T47D (cell line): Measurements from ENCODE around the gene B3GLCT.
A peak's percentile ranks its signal among the peaks of the same experiment; 100 is the strongest.
"Not testable (repeated sequence)": the region's sequence is repeated elsewhere in the genome, so short reads cannot be mapped to it uniquely, and the experiment has no call there.

ENCODE experiments used
- DNase-seq, 2 experiments: peaks; one replicate each; pipeline versions ENCODE4 v3.0.0 to v3.0.0-alpha.2; 2011 to 2012; ENCODE audit warnings: low read depth in 1 of 2, low spot score in 1 of 2
- JUND ChIP-seq: IDR thresholded peaks from 2 replicates; pipeline ENCODE4 v1.6.1; 2012; ENCODE audit warnings: low read depth
- in situ Hi-C: cut with HindIII; loops from 2 replicates; pipeline ENCODE4 v1.10.0; 2016; ENCODE audit warnings: low sequenced_read_pairs, low pct_unique_long_range_greater_than_20kb

The B3GLCT gene

GRCh38 chr13:31330236-31330635 is 130.5 kb downstream of the B3GLCT start:
- in situ Hi-C loops, result no loop called here
- DNase-seq, result no peak
- TF ChIP-seq JUND, result no peak

GRCh38 chr13:31331068-31331467 is 131.3 kb downstream of the B3GLCT start:
- no peak for DNase-seq
- no peak for TF ChIP-seq JUND
- in situ Hi-C loops, result no loop called here

- DNase-seq, result no peak
- in situ Hi-C loops, result no loop called here
- no peak for TF ChIP-seq JUND
Observed at GRCh38 chr13:31334547-31334946, 134.8 kb downstream of the B3GLCT start.

GRCh38 chr13:31334994-31335557 is 135.3 kb downstream of the B3GLCT start:
- in situ Hi-C loops, result no loop called here

GRCh38 chr13:31339616-31340015 is 139.8 kb downstream of the B3GLCT start:
- in situ Hi-C loops, DNase-seq: not testable (repeated sequence)

More at GRCh38 chr13:31334994-31335557, 135.3 kb downstream of the B3GLCT start:
- TF ChIP-seq JUND, result no peak
- peak in 1 of 2 experiments; percentile 58 for DNase-seq

GRCh38 chr13:31340848-31341247 is 141.1 kb downstream of the B3GLCT start:
- in situ Hi-C loops, DNase-seq: not testable (repeated sequence)

- TF ChIP-seq JUND, result no peak
- no peak for DNase-seq
- in situ Hi-C loops, result no loop called here
Observed at GRCh38 chr13:31346891-31347290, 147.1 kb downstream of the B3GLCT start.

DNA sequence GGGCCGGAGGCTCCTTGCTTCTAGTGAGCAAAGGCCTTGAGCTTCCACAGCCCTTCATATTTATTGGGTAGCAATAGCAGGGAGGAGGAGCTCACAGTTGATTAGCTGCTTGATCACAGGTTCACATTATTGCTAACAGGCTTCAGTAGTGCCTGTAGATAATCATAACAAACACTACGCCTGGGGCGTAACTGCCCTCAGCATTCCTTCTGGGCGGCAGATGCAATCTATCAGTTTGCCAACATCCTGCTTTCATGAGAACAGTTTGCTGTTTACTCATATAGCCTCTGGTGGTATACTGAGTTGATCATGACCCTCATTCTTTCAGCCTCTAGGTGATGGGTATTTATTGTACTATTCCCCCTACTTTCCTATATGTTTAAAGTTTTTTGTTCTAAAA is 149.4 kb downstream of the B3GLCT start:
- TF ChIP-seq JUND, result no peak
- no peak for DNase-seq
- in situ Hi-C loops, result no loop called here

DNA sequence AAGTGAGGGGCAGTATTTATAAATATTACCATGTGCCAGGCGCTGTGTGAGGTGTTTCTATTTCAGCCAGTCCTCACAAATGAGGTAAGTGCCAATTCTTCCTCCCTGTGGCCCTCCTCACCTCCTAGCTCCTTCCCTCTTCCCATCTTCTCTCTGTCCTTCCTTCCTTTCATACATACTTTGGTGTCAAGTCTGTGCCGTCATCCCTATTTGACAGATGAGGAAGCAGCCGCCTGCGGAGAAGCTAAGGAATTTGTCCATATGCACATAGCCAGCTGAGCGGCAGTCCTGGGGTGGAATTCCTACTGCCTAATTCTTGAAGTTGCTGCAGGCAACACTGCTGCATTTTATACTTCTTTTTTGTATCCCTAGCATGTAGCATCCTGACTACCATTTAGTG is 150.8 kb downstream of the B3GLCT start:
- no peak for TF ChIP-seq JUND
- DNase-seq, result peak in 1 of 2 experiments; percentile 10
- in situ Hi-C loops, result no loop called here

DNA sequence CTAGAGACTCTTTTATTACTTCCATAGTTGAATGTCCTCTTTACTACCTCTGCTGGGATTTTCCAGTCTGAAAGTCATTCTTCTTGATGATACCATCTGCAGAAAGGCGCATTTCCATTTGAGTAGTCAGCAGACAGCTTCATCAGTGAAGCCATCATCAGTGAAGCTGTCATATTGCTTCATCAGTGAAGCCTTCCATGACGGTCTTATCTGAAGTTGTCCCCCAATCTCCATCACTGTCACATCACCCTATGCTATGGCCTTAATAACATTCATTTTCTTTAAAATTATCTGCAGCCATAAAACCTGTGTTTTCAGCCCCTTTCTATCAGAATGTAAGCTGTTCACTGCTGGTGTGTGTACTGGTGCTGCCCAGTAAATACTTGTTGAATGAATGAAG is 151.6 kb downstream of the B3GLCT start:
- DNase-seq, result no peak
- TF ChIP-seq JUND, result no peak
- in situ Hi-C loops, result no loop called here

DNA sequence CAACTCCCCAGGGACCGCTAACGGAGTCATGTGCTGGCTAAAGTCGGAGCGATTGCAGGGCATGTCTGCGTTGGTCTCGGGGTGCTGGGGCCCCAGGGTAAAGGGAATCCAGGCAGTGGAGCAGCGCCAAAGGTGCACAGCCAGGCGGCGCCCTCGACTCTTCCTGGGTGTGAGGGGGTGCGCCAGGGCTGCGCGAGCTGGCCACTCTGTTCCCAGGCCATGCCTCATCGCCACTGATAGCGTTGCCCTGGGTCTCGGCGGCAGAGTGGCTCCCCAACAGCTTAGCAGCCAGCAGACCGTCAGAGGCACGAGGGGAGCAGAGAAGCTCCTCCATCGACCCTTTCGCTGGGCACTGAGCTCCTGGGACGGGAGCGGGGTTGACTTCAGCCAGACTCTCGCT is 152.7 kb downstream of the B3GLCT start:
- DNase-seq, result no peak
- in situ Hi-C loops, result no loop called here
- no peak for TF ChIP-seq JUND

- no peak for DNase-seq
- no peak for TF ChIP-seq JUND
- in situ Hi-C loops, result no loop called here
Observed at GRCh38 chr13:31355001-31355400, 155.2 kb downstream of the B3GLCT start.

DNA sequence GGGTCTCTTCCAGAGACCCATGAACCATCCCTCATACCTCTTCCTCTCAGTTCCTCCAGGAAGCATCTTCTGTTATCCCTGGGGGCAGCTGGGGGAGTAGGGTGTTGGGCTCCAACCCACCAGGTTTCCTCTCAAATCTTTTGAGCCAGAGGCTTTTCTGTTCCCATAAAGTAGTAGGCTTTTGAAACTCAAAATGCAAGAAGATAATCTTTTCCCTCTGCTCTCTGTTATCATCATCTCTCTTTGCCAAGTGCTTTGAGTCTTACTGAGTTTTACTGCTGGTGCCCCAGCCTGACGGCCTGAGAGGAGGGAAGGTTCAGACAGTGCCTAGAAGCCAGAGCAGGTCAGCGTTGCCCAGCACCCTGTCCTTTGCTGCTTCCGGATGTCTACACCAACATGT is 157.2 kb downstream of the B3GLCT start:
- TF ChIP-seq JUND, result no peak
- in situ Hi-C loops, result no loop called here
- DNase-seq, result no peak

DNA sequence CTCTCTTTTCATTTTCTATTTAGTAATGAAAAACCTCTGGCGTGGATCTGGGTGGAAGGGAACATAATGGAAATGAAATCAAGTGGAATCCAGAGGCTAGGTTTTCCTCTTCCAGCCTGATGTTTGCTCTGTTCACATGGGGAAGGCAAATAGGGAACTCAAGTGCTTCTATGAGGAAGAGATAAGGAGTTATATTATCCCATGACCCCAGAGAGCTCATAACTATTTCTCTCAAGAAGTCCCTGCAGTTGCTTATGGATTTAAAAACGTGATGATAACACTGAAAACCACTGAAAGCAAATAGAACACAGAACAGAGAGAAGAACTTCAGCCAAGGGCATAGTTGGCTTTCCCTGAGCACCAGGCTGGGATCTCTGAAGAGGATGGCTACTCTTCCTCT is 157.8 kb downstream of the B3GLCT start:
- DNase-seq, result no peak
- in situ Hi-C loops, result no loop called here

More for the DNA sequence above, 157.8 kb downstream of the B3GLCT start:
- no peak for TF ChIP-seq JUND
